HepG2 (cell line): Measurements from ENCODE around the gene ABCC12. TPM values are rescaled to one million over a fixed set of nuclear protein-coding genes. Genes with fewer than 3 reads are reported as not detected.

ENCODE experiments used
- ATAC-seq: fragments of 200-7000 bp; cut with Tn5 transposase; 3 replicates; pipeline ENCODE4 v1.9.1; 2020; ENCODE audit warnings: mild to moderate bottlenecking, moderate library complexity
- BruUV-seq: library from RNA; stranded (reverse); fragments of 400-500 nt; replicated peaks from 2 replicates; lab custom pipeline; 2021; lab: Mats Ljungman, UMichigan
- CTCF ChIA-PET: fragments of 300-600 bp; formaldehyde crosslinking; extraction: SDS; loops from one replicate; lab custom pipeline; 2021; ENCODE audit warnings: low total read pairs, inconsistent platforms, low intra/inter-chr PET ratio; lab: Yijun Ruan, JAX
- POLR2A ChIA-PET: fragments of 350-600 bp; sonication (Branson Sonifier 250); formaldehyde crosslinking; loops from one replicate; lab custom pipeline; 2020; ENCODE audit warnings: antibody characterized with exemption, inconsistent platforms; lab: Yijun Ruan, JAX
- DNase-seq: peaks from one replicate; pipeline ENCODE4 v3.0.0-alpha.2; 2015; ENCODE audit warnings: low spot score
- FAIRE-seq: peaks from 3 replicates; lab custom pipeline; 2011; peaks lifted over from hg19 to GRCh38; lab: Jason Lieb, UNC
- H2AFZ ChIP-seq: one replicate; pipeline ENCODE4 v1.6.1; 2011; ENCODE audit warnings: low read length, inconsistent platforms
- H3K27ac ChIP-seq: fragments of 300-600 bp; 3 replicates; pipeline ENCODE4 v1.8.0; 2011; ENCODE audit warnings: mixed run types, mild to moderate bottlenecking, mixed read lengths, low read length, inconsistent platforms; ENCODE audit not compliant: insufficient read depth; ENCODE audit errors: extremely low read length
- H3K27me3 ChIP-seq, 2 experiments: fragments of 200-600 bp in 1 of 2; 2 replicates in 1 of 2; 3 replicates in 1 of 2; pipeline versions ENCODE4 v1.6.0 to v1.8.0; 2011; ENCODE audit warnings: low read length in 2 of 2, mild to moderate bottlenecking in 2 of 2, moderate library complexity in 2 of 2, inconsistent platforms in 1 of 2; ENCODE audit not compliant: insufficient read depth in 2 of 2, control insufficient read depth in 1 of 2
- H3K36me3 ChIP-seq, 2 experiments: fragments of 200-600 bp in 1 of 2; replicated peaks in 1 of 2; 2 replicates in 1 of 2; 3 replicates in 1 of 2; pipeline versions ENCODE4 v1.5.1 to v1.8.0; 2011; ENCODE audit warnings: low read length in 2 of 2, inconsistent platforms in 1 of 2; ENCODE audit not compliant: insufficient read depth in 2 of 2, control insufficient read depth in 1 of 2
- H3K4me1 ChIP-seq: 2 replicates; pipeline ENCODE4 v1.5.1; 2012; ENCODE audit warnings: low read length, inconsistent platforms; ENCODE audit not compliant: insufficient read depth
- H3K4me2 ChIP-seq: 2 replicates; pipeline ENCODE4 v1.6.0; 2011; ENCODE audit warnings: low read depth, low read length, inconsistent platforms
- H3K4me3 ChIP-seq, 3 experiments: fragments of 200-600 bp in 1 of 3; sonication (generic), shearing (Covaris generic) in 1 of 3; replicated peaks in 1 of 3; 2 replicates each; pipeline ENCODE4 v1.5.1; 2011 to 2016; ENCODE audit warnings: low read length in 3 of 3, inconsistent platforms in 2 of 3, low read depth in 2 of 3, mild to moderate bottlenecking in 2 of 3, control low read depth in 1 of 3, mixed read lengths in 1 of 3; ENCODE audit not compliant: insufficient read depth in 1 of 3
- H3K79me2 ChIP-seq: one replicate; pipeline ENCODE4 v1.6.1; 2011; ENCODE audit warnings: low read length, inconsistent platforms; ENCODE audit not compliant: insufficient read depth
- H3K9ac ChIP-seq: 2 replicates; pipeline ENCODE4 v1.6.0; 2011; ENCODE audit warnings: mild to moderate bottlenecking, low read depth, low read length, inconsistent platforms; ENCODE audit not compliant: insufficient read depth
- H3K9me3 ChIP-seq: 2 replicates; pipeline ENCODE4 v1.5.1; 2012; ENCODE audit warnings: mild to moderate bottlenecking, low read length
- H4K20me1 ChIP-seq: 2 replicates; pipeline ENCODE4 v1.6.0; 2011; ENCODE audit warnings: inconsistent platforms, mild to moderate bottlenecking, low read length, moderate library complexity; ENCODE audit not compliant: insufficient read depth
- AKAP8 ChIP-seq: sonication (generic); formaldehyde crosslinking; IDR thresholded peaks from 2 replicates; pipeline ENCODE4 v1.5.1; 2020; ENCODE audit warnings: mild to moderate bottlenecking, missing genetic modification reagents
- ATRX ChIP-seq: sonication (generic); formaldehyde crosslinking; IDR thresholded peaks from 2 replicates; pipeline ENCODE4 v1.4.0; 2020; ENCODE audit warnings: missing genetic modification reagents, borderline replicate concordance
- CREM ChIP-seq, 2 experiments: sonication (generic) in 1 of 2; formaldehyde crosslinking in 1 of 2; IDR thresholded peaks; 2 replicates each; pipeline versions ENCODE4 v1.4.0 to v1.6.1; 2016 to 2020; ENCODE audit warnings: antibody characterized with exemption in 1 of 2, mild to moderate bottlenecking in 1 of 2, missing genetic modification reagents in 1 of 2
- KMT2A ChIP-seq: sonication (generic); formaldehyde crosslinking; IDR thresholded peaks from 2 replicates; pipeline ENCODE4 v1.4.0; 2020; ENCODE audit warnings: missing genetic modification reagents
- RAD51 ChIP-seq: fragments of 450-650 bp; IDR thresholded peaks from 2 replicates; pipeline ENCODE4 v1.6.1; 2016; ENCODE audit warnings: borderline replicate concordance
- SKI ChIP-seq: fragments of 450-650 bp; IDR thresholded peaks from one replicate; pipeline ENCODE4 v1.6.1; 2018; ENCODE audit warnings: mild to moderate bottlenecking; ENCODE audit not compliant: partially characterized antibody
- SP1 ChIP-seq, 2 experiments: fragments of 450-650 bp in 1 of 2; sonication (generic) in 1 of 2; formaldehyde crosslinking in 1 of 2; IDR thresholded peaks; 2 replicates each; pipeline versions ENCODE4 v1.4.0 to v1.6.1; 2016 to 2020; ENCODE audit warnings: missing genetic modification reagents in 1 of 2
- TBX3 ChIP-seq: fragments of 450-650 bp; IDR thresholded peaks from 2 replicates; pipeline ENCODE4 v1.6.1; 2017; ENCODE audit warnings: antibody characterized with exemption, mild to moderate bottlenecking, inconsistent platforms, borderline replicate concordance
- ZFYVE20 ChIP-seq: sonication (generic); formaldehyde crosslinking; IDR thresholded peaks from 2 replicates; pipeline ENCODE4 v1.8.0; 2023; ENCODE audit warnings: low read depth, mild to moderate bottlenecking, moderate library complexity, missing genetic modification reagents, borderline replicate concordance
- ZNF343 ChIP-seq: sonication (generic); formaldehyde crosslinking; IDR thresholded peaks from 2 replicates; pipeline ENCODE4 v1.4.0; 2020; ENCODE audit warnings: mild to moderate bottlenecking, missing genetic modification reagents
- ZNF407 ChIP-seq: sonication (generic); formaldehyde crosslinking; IDR thresholded peaks from one replicate; pipeline ENCODE4 v1.5.1; 2020; ENCODE audit warnings: mild to moderate bottlenecking, missing genetic modification reagents; ENCODE audit errors: not compliant biosample characterization
- ZNF543 ChIP-seq: sonication (generic); formaldehyde crosslinking; IDR thresholded peaks from 2 replicates; pipeline ENCODE4 v1.4.0; 2020; ENCODE audit warnings: mild to moderate bottlenecking, missing genetic modification reagents
- ZNF589 ChIP-seq: sonication (generic); formaldehyde crosslinking; conservative IDR thresholded peaks from 2 replicates; pipeline ENCODE4 v1.8.0; 2022; ENCODE audit warnings: mild to moderate bottlenecking, moderate library complexity, missing genetic modification reagents
- WGBS: methylation state at CpG from one replicate; pipeline ENCODE4 v1.1.6; 2017; ENCODE audit warnings: low lambda C conversion rate; 5-methylcytosine and 5-hydroxymethylcytosine counted together
- in situ Hi-C: cut with HindIII; loops from 2 replicates; pipeline ENCODE4 v1.10.0; 2017; ENCODE audit warnings: low pct_unique_long_range_greater_than_20kb; ENCODE audit not compliant: extremely low pct_ligation_motif_present
- intact Hi-C: fragments of 100-400 bp; cut with micrococcal nuclease; formaldehyde crosslinking; loops from one replicate; pipeline ENCODE4 v1.10.0; 2022; ENCODE audit not compliant: unreplicated experiment
- polyA plus RNA-seq, 8 experiments: library from polyadenylated mRNA; depleted of rRNA in 3 of 8; stranded (reverse) in 7 of 8; unstranded in 1 of 8; fragments of >200 nt; fragmentation: Illumina TruSeq in 4 of 8; extraction: Trizol in 4 of 8; gene quantifications; 2 replicates each; pipeline versions ENCODE4 v1.2.1 to v1.2.3, GENCODE V29; 2011 to 2016; ENCODE audit warnings: low read depth in 4 of 8, missing spikeins in 1 of 8, mixed read lengths in 1 of 8; ENCODE audit not compliant: insufficient read depth in 1 of 8
- total RNA-seq, 5 experiments: library from RNA; depleted of rRNA; stranded (reverse); fragments of >200 nt; fragmentation: Illumina TruSeq; extraction: Trizol; gene quantifications; 2 replicates each; pipeline ENCODE4 v1.2.3, GENCODE V29; 2016; ENCODE audit warnings: low read depth in 1 of 5
- TF ChIP-seq, protein P1 (sequence below): sonication (generic); formaldehyde crosslinking; IDR thresholded peaks from 2 replicates; pipeline ENCODE4 v1.4.0; 2020; ENCODE audit warnings: low read depth, mild to moderate bottlenecking, missing genetic modification reagents
- TF ChIP-seq, protein P2 (sequence below): sonication (generic); formaldehyde crosslinking; IDR thresholded peaks from 2 replicates; pipeline ENCODE4 v1.5.0; 2020; ENCODE audit warnings: missing genetic modification reagents, mild to moderate bottlenecking, borderline replicate concordance

The ABCC12 gene
- total and polyA plus RNA-seq, 2 of the 13 experiments (the other 11 are each of a cell fraction or from before 2014, with no cell fraction given) = not detected

GRCh38 chr16:48121276-48121675 lies 34.5 kb downstream of the ABCC12 start:
- in situ Hi-C loops = no loop called here
- no peak for TF ChIP-seq ZFYVE20 (CRISPR knock-in tag)
- TF ChIP-seq RAD51 = no peak
- TF ChIP-seq TBX3 = no peak
- no peak for TF ChIP-seq ZNF343 (CRISPR knock-in tag)
- TF ChIP-seq ZNF589 (CRISPR knock-in tag) = no peak
- no peak for TF ChIP-seq SKI
- TF ChIP-seq ATRX (CRISPR knock-in tag) = no peak
- TF ChIP-seq, protein P1, sequence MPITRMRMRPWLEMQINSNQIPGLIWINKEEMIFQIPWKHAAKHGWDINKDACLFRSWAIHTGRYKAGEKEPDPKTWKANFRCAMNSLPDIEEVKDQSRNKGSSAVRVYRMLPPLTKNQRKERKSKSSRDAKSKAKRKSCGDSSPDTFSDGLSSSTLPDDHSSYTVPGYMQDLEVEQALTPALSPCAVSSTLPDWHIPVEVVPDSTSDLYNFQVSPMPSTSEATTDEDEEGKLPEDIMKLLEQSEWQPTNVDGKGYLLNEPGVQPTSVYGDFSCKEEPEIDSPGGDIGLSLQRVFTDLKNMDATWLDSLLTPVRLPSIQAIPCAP = no peak
- TF ChIP-seq SP1 (IDR thresholded peaks at IDR 0.05) = no peak
- TF ChIP-seq SP1 (CRISPR knock-in tag; IDR thresholded peaks at IDR 0.05) = no peak
- TF ChIP-seq KMT2A (CRISPR knock-in tag) = no peak
- TF ChIP-seq ZNF543 (CRISPR knock-in tag) = no peak
- TF ChIP-seq AKAP8 (CRISPR knock-in tag) = no peak
- TF ChIP-seq CREM (IDR thresholded peaks at IDR 0.05) = no peak
- TF ChIP-seq CREM (CRISPR knock-in tag; IDR thresholded peaks at IDR 0.05) = no peak
- TF ChIP-seq, protein P2, sequence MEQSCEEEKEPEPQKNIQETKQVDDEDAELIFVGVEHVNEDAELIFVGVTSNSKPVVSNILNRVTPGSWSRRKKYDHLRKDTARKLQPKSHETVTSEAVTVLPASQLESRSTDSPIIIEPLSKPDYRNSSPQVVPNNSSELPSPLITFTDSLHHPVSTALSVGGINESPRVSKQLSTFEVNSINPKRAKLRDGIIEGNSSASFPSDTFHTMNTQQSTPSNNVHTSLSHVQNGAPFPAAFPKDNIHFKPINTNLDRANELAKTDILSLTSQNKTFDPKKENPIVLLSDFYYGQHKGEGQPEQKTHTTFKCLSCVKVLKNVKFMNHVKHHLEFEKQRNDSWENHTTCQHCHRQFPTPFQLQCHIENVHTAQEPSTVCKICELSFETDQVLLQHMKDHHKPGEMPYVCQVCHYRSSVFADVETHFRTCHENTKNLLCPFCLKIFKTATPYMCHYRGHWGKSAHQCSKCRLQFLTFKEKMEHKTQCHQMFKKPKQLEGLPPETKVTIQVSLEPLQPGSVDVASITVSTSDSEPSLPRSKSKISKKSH (CRISPR knock-in tag) = no peak
- no peak for TF ChIP-seq ZNF407 (CRISPR knock-in tag)

More at GRCh38 chr16:48121276-48121675, 34.5 kb downstream of the ABCC12 start:
- Histone ChIP-seq H3K9me3 (no peaks in the 10 kb centered on the region), H3K9ac (no peak overlapping the region), H3K79me2 (no peaks in the 10 kb centered on the region), H3K4me1 (peaks cover 9% of the 10 kb centered on the region), H3K4me2 (no peak overlapping the region), H4K20me1 (no peaks in the 10 kb centered on the region), H3K4me3 (no peak overlapping the region), H2AFZ (no peak overlapping the region), H3K36me3 (no peaks in the 10 kb centered on the region), H3K27ac (no peak overlapping the region), H3K27me3 (peaks cover 3 to 5% of the 10 kb centered on the region in 2 experiments; a peak in 1 of 5 replicates)
- no peak for DNase-seq
- FAIRE-seq = no peak
- BruUV-seq = no TSS peak
- intact Hi-C loops = no loop called here
- 7% methylated on average over 5 of the region's 5 CpGs for WGBS
- ChIA-PET CTCF (no interaction called here), POLR2A (no interaction called here)
- no peak for ATAC-seq
